CD4-positive, alpha-beta T cell treated with Interleukin-15 for 1 hour (primary cell): ENCODE data around the gene DUSP15.

Source experiments
- DNase-seq: peaks from one replicate; pipeline ENCODE4 v3.0.0-alpha.2; 2020

DUSP15 gene

DNA sequence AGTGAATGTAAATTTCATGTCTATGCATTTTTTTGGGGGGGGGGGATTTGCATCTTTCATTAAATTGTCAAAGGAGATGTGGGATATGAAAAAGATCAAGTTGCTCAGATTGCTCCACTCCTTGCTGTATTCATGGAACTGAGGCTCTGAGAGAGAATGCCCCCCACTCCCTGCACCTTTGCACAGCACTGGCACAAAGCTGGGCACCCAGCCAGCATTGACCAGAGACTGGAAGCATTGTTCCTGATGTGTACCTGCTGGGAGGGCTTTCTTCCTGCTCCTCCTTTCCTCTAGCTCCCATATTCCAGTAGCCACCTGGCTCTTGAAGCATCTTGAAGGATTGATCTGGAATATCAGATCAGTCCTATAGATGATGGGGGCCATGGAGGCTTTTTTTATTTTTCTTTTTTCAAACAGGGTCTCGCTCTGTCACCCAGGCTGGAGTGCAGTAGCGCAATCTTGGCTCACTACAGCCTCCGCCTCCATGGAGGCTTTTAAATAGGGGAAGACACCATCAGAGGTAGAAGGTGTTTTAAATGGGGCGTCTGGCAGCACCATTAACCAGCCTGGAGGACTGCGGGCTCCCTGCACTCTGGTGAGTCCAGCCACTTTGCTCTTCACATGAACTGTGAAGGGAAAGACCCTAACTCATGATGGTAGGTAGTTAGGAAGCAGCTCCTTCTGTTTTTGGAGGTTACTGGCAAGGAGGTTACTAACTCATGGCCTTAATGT lies 10.9 kb downstream of the DUSP15 start:
- no peak for DNase-seq

DNA sequence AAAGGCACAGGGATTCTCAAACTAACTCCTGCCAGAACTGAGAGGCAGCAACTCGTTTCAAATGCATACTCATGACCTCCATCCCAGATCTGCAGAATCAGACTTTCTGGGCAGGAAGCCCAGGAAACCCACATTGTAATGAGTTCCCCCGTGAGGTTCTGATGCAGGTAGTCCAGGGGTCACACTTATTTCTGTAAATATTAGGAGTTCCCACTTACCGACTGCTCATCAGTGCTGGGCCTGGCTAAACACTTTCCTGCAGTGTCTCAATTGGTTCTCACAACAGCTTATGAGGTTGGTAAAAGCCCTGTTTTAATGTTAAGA lies 11.6 kb downstream of the DUSP15 start:
- DNase-seq: no peak

- no peak for DNase-seq
Measured at GRCh38 chr20:31857861-31858759, 12.2 kb downstream of the DUSP15 start.

GRCh38 chr20:31856516-31856915 lies 13.8 kb downstream of the DUSP15 start:
- DNase-seq: no peak

DNA sequence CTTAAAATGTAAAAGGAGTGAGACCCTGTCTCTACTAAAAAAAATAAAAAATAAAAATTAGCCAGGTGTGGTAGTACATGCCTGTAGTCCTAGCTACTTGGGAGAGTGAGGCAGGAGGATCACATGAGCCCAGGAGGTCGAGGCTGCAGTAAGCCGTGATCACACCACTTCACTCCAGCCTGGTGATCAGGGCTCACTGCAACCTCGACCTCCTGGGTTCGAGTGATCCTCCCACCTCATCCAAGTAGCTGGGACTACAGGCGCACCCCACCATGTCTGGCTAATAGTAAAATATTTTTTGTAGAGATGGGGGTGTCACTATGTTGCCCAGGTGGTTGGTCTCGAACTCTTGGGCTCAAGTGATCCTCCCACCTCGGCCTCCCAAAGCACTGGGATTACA lies 16.8 kb downstream of the DUSP15 start:
- DNase-seq: no peak

DNA sequence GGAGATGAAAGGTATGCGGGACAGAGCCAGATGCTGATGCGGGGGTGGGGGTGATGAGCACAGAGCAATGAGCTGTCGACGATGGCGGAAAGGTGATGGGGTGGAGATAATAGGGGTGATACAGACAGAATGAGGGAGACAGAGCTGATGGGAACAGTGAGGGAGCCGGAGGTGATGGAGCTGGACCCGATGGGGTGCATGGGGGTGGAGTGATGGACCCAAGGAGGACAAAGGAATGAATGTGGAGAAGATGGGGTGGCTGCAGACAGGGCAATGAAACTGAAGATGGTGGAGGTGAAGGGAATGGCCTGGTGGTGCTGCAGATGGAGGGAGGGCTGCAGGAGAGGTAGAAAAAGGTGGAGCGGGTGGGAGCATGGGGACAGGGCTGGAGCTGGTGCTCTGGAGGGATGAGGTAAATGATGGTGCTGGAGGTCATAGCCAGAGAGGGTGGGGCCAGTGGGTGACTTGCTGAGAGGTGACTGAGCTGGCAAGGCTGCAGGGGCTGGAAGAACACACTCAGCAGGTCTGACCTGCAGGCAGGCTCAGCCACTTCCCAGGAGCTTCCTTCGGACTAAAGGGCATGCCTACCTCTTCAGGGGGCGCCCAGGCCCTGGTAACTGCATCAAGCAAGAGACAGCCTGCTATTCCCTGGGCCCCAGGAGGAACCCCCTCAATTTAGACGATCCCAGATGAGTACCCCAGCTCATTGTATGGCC lies 18.9 kb downstream of the DUSP15 start:
- no peak for DNase-seq

GRCh38 chr20:31849306-31849930 lies 20.9 kb downstream of the DUSP15 start:
- DNase-seq: no peak

GRCh38 chr20:31848088-31848999 lies 22.0 kb downstream of the DUSP15 start:
- DNase-seq: no peak

GRCh38 chr20:31846793-31847138 lies 23.6 kb downstream of the DUSP15 start:
- no peak for DNase-seq

DNA sequence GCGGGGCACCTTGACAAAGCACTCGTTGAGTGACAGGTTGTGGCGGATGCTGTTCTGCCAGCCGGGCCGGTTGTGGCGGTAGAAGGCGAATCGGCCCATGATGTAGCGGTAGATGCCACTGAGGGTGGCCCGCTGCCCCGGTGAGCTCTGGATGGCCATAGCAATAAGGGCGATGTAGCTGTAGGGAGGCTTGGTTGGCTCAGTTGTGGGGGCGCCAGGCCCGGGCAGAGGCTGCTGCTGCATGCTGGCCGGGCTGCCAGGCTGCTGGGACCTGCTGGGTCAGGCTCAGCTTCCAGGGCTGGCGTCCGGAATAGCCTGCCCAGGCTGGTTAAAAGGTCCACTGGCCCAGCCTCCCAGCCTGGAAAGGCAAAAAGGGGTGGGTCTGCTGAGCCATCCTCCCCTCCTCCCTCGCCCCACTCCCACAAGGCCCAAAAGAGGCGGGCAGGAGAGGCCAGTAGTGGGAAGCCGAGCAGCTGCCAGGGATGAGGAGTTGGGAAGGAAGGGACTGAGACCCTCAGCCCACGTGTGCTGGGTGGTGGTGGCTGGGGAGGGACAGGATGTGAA lies 24.9 kb downstream of the DUSP15 start, which contains the start of gene FOXS1:
Gene FOXS1, minus strand, starts transcription at position 305 of the 564 bp plus-strand sequence. Its CDS starts 62 bp downstream, at position 243.
- DNase-seq: no peak

DNA sequence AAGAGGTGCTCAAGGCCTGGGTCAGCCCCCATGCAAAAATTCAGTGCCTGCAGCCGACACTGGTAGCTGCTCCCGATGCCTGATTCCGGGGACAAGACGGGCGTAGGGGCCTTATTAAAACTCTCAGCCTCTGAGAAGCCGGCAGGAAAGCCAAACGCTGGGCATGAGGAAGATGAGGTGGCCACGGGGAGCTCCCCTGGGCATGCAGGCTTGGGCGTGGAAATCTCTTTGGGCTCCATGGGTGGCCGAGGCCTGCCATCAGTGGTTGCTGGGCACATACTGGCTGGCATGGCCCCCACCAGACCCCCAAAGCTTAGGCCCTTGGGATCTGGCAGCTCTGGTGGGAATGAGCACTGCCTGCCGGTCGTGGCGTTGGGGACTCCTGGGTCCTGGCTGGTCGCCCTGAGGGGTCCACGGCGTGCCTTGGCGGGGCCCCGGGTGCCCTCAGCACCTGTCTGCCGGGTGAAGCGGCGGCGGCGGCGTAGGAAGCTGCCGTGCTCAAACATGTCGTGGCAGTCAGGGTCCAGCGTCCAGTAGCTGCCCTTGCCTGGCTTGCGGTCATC lies 25.5 kb downstream of the DUSP15 start:
- DNase-seq: no peak

DNA sequence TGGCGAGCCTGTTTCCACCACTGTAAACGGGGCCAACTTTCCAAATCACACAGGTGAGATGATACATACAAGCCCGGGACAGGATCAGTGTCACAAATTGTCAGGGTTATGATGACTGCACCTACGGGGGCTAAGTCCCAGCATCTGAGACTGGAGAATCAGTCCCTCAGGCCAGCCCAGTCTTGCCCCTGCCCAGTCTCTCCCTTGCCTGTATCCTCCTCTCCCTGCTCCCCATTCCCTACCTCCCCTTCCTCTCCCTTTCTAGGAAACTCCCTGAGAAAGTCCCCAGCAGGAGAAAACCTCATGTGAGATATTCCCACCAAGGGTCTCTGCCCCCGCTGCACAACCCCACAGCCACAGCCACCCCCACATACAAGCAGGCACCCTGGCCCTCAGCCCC lies 26.4 kb downstream of the DUSP15 start:
- DNase-seq: no peak

DNA sequence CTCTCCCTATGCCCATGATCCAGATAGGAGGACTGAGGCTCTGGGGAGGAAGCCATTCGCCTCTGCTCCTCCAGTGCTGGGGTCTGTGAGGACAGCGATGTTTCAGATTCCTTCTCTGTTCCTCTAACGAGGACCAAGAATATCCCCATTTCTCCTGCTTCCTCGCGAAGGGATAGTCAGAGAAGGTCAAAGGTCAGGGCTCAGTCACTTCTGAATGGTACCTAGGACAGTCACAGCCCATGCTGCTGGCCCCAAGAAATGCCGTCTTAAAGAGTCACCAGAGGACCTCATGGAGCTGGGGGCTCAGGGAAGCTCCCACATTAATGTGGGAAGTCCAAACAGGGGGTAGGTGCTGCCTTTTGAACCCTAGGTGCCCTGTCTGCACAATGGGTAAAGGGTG lies 27.0 kb downstream of the DUSP15 start:
- DNase-seq: no peak

GRCh38 chr20:31842471-31843157 lies 27.7 kb downstream of the DUSP15 start:
- no peak for DNase-seq

GRCh38 chr20:31841928-31842327 lies 28.4 kb downstream of the DUSP15 start:
- DNase-seq: no peak

- no peak for DNase-seq
Measured at GRCh38 chr20:31840906-31841816, 29.2 kb downstream of the DUSP15 start.

GRCh38 chr20:31839782-31840487 lies 30.4 kb downstream of the DUSP15 start:
- DNase-seq: no peak

DNA sequence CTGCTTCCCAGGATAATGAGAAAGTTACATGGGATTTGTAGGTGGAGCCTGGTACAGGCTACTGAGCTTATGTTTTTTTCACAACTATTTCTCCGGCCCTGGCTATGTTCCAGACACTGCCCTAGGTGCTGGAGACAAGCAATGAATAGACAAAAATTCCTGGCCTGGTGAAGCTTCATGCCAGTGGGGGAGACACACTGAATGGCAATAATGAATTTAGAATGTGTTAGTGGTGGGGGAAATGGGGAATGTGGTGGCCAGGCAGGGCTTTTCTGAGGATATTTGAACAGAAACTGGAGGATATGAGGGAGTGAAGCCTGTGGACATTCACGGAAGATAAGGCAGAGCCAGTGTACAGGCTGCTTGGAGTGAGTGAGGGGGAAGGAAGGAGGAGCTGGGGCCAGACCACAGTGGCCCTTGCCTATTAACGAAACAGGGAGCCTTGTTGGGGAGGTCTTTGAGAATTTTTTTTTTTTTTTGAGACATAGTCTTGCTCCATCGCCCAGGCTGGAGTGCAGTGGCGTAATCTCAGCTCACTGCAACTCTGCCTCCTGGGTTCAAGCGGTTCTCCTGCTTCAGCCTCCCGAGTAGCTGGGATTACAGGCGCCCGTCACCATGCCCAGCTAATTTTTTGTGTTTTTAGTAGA lies 31.6 kb downstream of the DUSP15 start:
- DNase-seq: no peak
